SU-DHL-6 (cell line): ENCODE results near the gene HPCAL4.

ENCODE experiments used
- EZH2phosphoT487 ChIP-seq: fragments of 200-600 bp; sonication (generic), shearing (Covaris generic); conservative IDR thresholded peaks from 2 replicates; pipeline ENCODE4 v1.6.1; 2018; ENCODE audit warnings: mild to moderate bottlenecking, antibody characterized with exemption, low read length, moderate library complexity, mixed read lengths
- TF ChIP-seq, protein P1 (sequence below): fragments of 200-600 bp; sonication (generic); IDR thresholded peaks from one replicate; pipeline ENCODE4 v1.5.1; 2017; ENCODE audit warnings: antibody characterized with exemption, mild to moderate bottlenecking, low read length, moderate library complexity; ENCODE audit not compliant: insufficient read depth, poor library complexity, severe bottlenecking

DNA sequence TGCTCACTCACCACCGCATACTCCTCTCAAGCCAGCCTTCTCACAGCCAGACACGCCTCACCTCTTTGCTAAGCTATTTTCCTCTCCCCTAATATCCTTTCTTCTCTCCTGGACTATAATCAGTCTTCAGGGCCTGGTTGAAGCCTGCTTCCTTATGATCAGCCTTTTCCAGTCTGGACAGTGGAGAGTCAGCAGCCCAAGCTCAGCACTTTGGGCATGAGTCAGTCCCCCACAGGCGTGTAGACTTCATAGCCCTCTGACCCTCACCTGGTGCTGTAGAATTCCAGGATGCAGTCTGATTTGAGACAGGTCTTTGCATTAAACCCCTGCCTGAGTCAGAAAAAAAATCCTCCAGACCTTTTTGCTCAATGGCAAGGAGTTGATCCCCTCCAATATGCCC lies 2.5 kb downstream of the HPCAL4 start:
- TF ChIP-seq, protein P1, sequence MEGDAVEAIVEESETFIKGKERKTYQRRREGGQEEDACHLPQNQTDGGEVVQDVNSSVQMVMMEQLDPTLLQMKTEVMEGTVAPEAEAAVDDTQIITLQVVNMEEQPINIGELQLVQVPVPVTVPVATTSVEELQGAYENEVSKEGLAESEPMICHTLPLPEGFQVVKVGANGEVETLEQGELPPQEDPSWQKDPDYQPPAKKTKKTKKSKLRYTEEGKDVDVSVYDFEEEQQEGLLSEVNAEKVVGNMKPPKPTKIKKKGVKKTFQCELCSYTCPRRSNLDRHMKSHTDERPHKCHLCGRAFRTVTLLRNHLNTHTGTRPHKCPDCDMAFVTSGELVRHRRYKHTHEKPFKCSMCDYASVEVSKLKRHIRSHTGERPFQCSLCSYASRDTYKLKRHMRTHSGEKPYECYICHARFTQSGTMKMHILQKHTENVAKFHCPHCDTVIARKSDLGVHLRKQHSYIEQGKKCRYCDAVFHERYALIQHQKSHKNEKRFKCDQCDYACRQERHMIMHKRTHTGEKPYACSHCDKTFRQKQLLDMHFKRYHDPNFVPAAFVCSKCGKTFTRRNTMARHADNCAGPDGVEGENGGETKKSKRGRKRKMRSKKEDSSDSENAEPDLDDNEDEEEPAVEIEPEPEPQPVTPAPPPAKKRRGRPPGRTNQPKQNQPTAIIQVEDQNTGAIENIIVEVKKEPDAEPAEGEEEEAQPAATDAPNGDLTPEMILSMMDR, result no peak
- TF ChIP-seq EZH2phosphoT487, result no peak
